Measurements from ENCODE around the gene SNX10.

Gene SNX10

GRCh38 chr7:26356929-26357798 is 65.5 kb downstream of the SNX10 start:
- DNase-seq (ENCODE audit: low spot score) = no peak
- POLR2A ChIA-PET (ENCODE audit: low non-redundant PET) = no interaction called here
- H3K27ac ChIP-seq = no peak overlapping the region
- no peak for TF ChIP-seq CTCF (conservative IDR thresholded peaks at IDR 0.05; ENCODE audit: low read depth)
- CTCF ChIA-PET = interaction anchor here (0.6 to 1.6 kb wide), 4 partner anchors 8 to 311 kb away, joined by 3 to 5 read pairs (median 4); no protein-coding TSS in a partner anchor

- POLR2A ChIA-PET (ENCODE audit: low non-redundant PET) = no interaction called here
- CTCF ChIA-PET = interaction anchor here (0.9 kb wide), 1 partner anchor 12 kb away, joined by 4 read pairs; no protein-coding TSS in a partner anchor
- TF ChIP-seq CTCF (conservative IDR thresholded peaks at IDR 0.05; ENCODE audit: low read depth) = no peak
- no peak for DNase-seq (ENCODE audit: low spot score)
- no peak overlapping the region for H3K27ac ChIP-seq
Observed at GRCh38 chr7:26357799-26358151, 66.1 kb downstream of the SNX10 start.

GRCh38 chr7:26360650-26361049 is 69.0 kb downstream of the SNX10 start:
- ChIA-PET POLR2A (ENCODE audit: low non-redundant PET) (no interaction called here), CTCF (interaction anchor here (0.6 kb wide), 1 partner anchor 784 kb away, joined by 3 read pairs; no protein-coding TSS in a partner anchor)
- DNase-seq (ENCODE audit: low spot score) = no peak
- no peak overlapping the region for H3K27ac ChIP-seq
- TF ChIP-seq CTCF (conservative IDR thresholded peaks at IDR 0.05; ENCODE audit: low read depth) = no peak

GRCh38 chr7:26361637-26362036 is 70.0 kb downstream of the SNX10 start:
- ChIA-PET POLR2A (ENCODE audit: low non-redundant PET) (no interaction called here), CTCF (interaction anchor here (0.8 kb wide), 1 partner anchor 306 kb away, joined by 3 read pairs; no protein-coding TSS in a partner anchor)
- no peak for DNase-seq (ENCODE audit: low spot score)
- TF ChIP-seq CTCF (conservative IDR thresholded peaks at IDR 0.05; ENCODE audit: low read depth) = no peak
- H3K27ac ChIP-seq = no peak overlapping the region

- DNase-seq (ENCODE audit: low spot score) = no peak
- ChIA-PET POLR2A (ENCODE audit: low non-redundant PET) (no interaction called here), CTCF (no interaction called here)
- H3K27ac ChIP-seq = no peak overlapping the region
- no peak for TF ChIP-seq CTCF (conservative IDR thresholded peaks at IDR 0.05; ENCODE audit: low read depth)
Observed at GRCh38 chr7:26363465-26363864, 71.8 kb downstream of the SNX10 start.

GRCh38 chr7:26365077-26365900 is 73.6 kb downstream of the SNX10 start:
- peak; percentile 45 for DNase-seq (ENCODE audit: low spot score)
- ChIA-PET POLR2A (ENCODE audit: low non-redundant PET) (no interaction called here), CTCF (interaction anchor here (0.5 to 2.1 kb wide), 25 partner anchors 9 to 795 kb away, joined by 3 to 24 read pairs (median 4); no protein-coding TSS in a partner anchor)
- no peak overlapping the region for H3K27ac ChIP-seq
- TF ChIP-seq CTCF (conservative IDR thresholded peaks at IDR 0.05; ENCODE audit: low read depth) = peak; percentile 76
